Measurements from ENCODE around the gene ENOPH1. TPM values are rescaled to one million over a fixed set of nuclear protein-coding genes. Genes with fewer than 3 reads are reported as not detected.

The ENOPH1 gene
- total RNA-seq, 1 experiment from 2014 or later: 59.4 TPM

- no peak for DNase-seq (ENCODE audit: low read depth)
Measured at GRCh38 chr4:82508806-82509428, 78.5 kb downstream of the ENOPH1 start.

GRCh38 chr4:82510216-82510615, 79.8 kb downstream of the ENOPH1 start:
- no peak for DNase-seq (ENCODE audit: low read depth)

Other genes starting within 250 kb of the ENOPH1 start
- gene HNRNPD, start 56.6 kb upstream of the ENOPH1 start, total RNA-seq (2014; rRNA removed): 36.2 and 48.9 TPM in 2 replicates
- 238 and 249 TPM in 2 replicates for gene HNRNPDL, start 128 bp upstream of the ENOPH1 start, total RNA-seq (2014; rRNA removed)
- gene TMEM150C, start 131.4 kb downstream of the ENOPH1 start, total RNA-seq (2014; rRNA removed): 0.26 TPM in 1 of 2 replicates, not detected in the other